ENCODE data around the gene GALNT18. TPM values are rescaled to one million over a fixed set of nuclear protein-coding genes. Genes with fewer than 3 reads are reported as not detected.

GALNT18 gene
- total RNA-seq, 1 donor, result 4.7 TPM

DNA sequence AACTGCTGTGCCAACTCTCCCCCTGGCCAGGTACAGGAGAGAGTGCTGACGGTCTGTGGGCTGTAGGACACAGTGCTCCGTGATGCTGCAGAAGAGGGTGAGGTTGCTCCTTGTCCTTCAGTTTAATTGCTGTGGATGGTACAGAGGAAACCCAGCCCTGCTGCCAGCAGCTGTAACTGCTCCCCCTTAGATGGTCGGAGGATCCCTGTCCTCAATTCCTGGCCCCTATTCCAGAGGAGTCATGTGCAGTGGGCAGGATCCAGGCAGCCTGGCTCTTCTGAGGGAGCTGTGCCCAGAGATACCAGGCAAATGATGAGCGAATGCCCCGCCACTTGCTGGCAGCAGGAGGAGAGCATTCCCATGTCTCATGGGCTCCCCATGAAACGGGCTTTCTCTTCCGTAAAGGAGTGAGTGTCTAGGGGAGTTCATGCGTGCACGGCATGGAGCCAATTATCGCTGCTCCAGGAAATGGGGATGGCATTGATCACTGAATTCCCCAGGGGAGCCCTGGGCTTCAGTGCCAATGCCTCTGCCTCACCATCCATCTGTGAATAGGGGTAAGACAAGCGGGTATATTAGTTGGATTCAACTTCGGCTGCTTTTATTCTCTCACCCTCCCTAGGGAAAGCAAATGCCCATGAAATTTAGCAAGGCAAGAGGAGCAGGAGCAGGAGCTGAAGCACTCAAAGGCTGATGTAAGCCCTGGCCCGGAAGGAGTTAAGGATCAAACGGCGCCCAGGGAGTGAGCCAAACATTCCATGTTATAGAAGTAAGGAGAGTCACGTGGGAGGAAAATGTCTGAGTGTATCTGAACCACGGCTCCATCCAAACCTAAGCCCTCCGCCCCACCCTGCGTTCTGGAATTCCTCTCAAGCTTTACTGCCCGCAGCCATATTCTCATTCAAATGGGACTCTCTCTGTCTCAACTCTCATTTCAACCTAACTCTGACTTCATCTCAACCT is 217.8 kb downstream of the GALNT18 start:
- H2AFZ ChIP-seq (ENCODE audit: low read length), result no peak overlapping the region
- H3K27ac ChIP-seq (ENCODE audit: low read depth, low read length), result no peak overlapping the region
- H3K4me1 ChIP-seq (ENCODE audit: insufficient read depth, low read length), result no peaks in the 10 kb centered on the region
- no peak overlapping the region for H3K4me2 ChIP-seq (ENCODE audit: insufficient read depth, low read length)
- no peak overlapping the region for H3K4me3 ChIP-seq (ENCODE audit: insufficient read depth, low read length)
- H3K79me2 ChIP-seq (ENCODE audit: insufficient read depth, low read length), result no peaks in the 10 kb centered on the region
- peaks cover 37% of the 10 kb centered on the region for H3K27me3 ChIP-seq (ENCODE audit: insufficient read depth, low read length)
- DNase-seq (ENCODE audit: insufficient read length, low spot score, missing footprints), result no peak
- H3K36me3 ChIP-seq (ENCODE audit: insufficient read depth, low read length), result no peaks in the 10 kb centered on the region
- H3K9me3 ChIP-seq (ENCODE audit: low read depth, low read length), result no peaks in the 10 kb centered on the region
- TF ChIP-seq, protein P1, sequence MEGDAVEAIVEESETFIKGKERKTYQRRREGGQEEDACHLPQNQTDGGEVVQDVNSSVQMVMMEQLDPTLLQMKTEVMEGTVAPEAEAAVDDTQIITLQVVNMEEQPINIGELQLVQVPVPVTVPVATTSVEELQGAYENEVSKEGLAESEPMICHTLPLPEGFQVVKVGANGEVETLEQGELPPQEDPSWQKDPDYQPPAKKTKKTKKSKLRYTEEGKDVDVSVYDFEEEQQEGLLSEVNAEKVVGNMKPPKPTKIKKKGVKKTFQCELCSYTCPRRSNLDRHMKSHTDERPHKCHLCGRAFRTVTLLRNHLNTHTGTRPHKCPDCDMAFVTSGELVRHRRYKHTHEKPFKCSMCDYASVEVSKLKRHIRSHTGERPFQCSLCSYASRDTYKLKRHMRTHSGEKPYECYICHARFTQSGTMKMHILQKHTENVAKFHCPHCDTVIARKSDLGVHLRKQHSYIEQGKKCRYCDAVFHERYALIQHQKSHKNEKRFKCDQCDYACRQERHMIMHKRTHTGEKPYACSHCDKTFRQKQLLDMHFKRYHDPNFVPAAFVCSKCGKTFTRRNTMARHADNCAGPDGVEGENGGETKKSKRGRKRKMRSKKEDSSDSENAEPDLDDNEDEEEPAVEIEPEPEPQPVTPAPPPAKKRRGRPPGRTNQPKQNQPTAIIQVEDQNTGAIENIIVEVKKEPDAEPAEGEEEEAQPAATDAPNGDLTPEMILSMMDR (IDR thresholded peaks at IDR 0.05; ENCODE audit: extremely low read depth, low read depth, low read length), result no peak
- no peaks in the 10 kb centered on the region for H4K20me1 ChIP-seq (ENCODE audit: insufficient read depth, low read length)

DNA sequence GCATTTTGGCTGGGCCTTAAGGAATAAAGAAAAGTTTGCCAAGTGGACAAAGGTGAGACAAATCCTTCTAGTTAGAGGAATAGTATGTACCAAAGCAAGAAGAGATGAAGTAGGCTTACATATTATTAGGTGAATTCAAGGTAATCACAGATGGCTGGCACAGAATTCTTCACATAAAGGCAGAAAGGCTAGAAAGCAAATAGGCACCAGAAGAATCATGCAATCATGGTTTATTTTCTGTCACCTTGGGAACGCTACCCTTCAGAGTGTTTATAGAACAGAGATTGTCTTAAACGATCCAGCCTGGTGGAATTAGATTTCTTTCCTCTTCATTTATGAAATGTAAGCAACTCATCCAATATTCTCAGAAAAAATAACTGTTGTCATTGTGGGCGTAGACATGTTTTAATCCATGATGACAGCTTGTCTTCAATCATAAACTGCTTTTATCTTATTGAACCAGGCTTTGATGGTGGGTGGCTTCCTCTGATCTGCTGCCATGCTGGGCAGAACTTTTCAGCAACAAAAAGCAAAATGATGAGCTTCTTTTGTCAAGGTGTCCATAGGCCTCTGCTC is 219.8 kb downstream of the GALNT18 start:
- Histone ChIP-seq H3K4me2 (ENCODE audit: insufficient read depth, low read length) (no peak overlapping the region), H3K9me3 (ENCODE audit: low read depth, low read length) (no peaks in the 10 kb centered on the region), H4K20me1 (ENCODE audit: insufficient read depth, low read length) (no peaks in the 10 kb centered on the region), H3K4me3 (ENCODE audit: insufficient read depth, low read length) (no peak overlapping the region), H3K36me3 (ENCODE audit: insufficient read depth, low read length) (no peaks in the 10 kb centered on the region), H2AFZ (ENCODE audit: low read length) (no peak overlapping the region), H3K27ac (ENCODE audit: low read depth, low read length) (no peak overlapping the region), H3K27me3 (ENCODE audit: insufficient read depth, low read length) (peaks cover 39% of the 10 kb centered on the region), H3K79me2 (ENCODE audit: insufficient read depth, low read length) (no peaks in the 10 kb centered on the region), H3K4me1 (ENCODE audit: insufficient read depth, low read length) (peaks cover under 1% of the 10 kb centered on the region)
- no peak for DNase-seq (ENCODE audit: insufficient read length, low spot score, missing footprints)
- TF ChIP-seq, protein P1 (IDR thresholded peaks at IDR 0.05; ENCODE audit: extremely low read depth, low read depth, low read length), result no peak

DNA sequence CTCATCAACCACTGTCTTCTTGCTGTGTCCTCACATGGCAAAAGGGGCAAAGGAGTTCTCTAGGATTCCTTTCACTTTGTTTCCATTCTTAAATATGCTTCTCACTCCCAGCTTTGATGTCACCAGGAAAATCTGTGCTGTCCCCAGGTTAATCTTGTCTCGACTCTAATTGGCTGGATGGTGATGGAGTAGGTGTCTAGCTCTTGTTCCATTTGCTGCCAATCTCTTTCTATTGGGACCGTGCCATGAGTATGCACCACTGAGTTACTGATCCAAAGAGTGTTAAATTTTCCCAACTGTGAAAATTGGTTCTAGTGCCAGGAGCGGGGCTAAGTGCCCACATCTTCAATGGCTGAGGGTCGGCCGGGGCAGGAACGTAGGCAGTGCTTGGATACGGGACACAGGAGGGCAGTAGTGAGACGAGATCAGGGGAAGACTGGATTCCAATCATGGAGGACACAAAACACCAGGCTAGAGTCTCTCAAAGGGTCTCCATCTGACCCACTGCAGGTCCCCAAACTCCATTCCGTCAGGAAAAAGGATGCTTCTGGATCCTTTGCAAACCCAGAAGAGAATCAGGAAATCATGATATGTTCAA is 221.1 kb downstream of the GALNT18 start:
- TF ChIP-seq, protein P1 (IDR thresholded peaks at IDR 0.05; ENCODE audit: extremely low read depth, low read depth, low read length), result peak; percentile 45
- Histone ChIP-seq H3K4me2 (ENCODE audit: insufficient read depth, low read length) (no peak overlapping the region), H3K4me3 (ENCODE audit: insufficient read depth, low read length) (no peak overlapping the region), H3K27ac (ENCODE audit: low read depth, low read length) (no peak overlapping the region), H4K20me1 (ENCODE audit: insufficient read depth, low read length) (no peaks in the 10 kb centered on the region), H3K79me2 (ENCODE audit: insufficient read depth, low read length) (no peaks in the 10 kb centered on the region), H2AFZ (ENCODE audit: low read length) (no peak overlapping the region), H3K36me3 (ENCODE audit: insufficient read depth, low read length) (no peaks in the 10 kb centered on the region), H3K4me1 (ENCODE audit: insufficient read depth, low read length) (peaks cover 13% of the 10 kb centered on the region), H3K9me3 (ENCODE audit: low read depth, low read length) (no peaks in the 10 kb centered on the region), H3K27me3 (ENCODE audit: insufficient read depth, low read length) (peaks cover 33% of the 10 kb centered on the region)
- DNase-seq (ENCODE audit: insufficient read length, low spot score, missing footprints), result no peak

DNA sequence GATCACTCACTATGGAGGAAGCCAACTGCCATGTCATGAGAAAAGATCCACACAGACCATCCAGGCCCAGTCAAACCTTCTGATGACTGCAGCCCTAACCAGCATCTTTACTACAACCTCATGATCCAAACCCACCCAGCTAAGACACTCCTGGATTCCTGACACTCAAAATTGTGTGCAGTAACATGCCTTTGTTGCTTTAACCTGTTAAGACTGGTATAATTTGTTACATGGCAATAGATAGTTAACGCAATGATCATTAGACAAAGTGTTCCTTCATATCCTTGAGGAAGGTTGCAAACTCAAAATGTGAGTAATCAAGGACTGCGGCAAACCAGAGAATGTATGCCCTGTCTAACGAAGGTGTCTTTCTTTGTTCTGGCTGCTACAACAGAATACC is 221.7 kb downstream of the GALNT18 start:
- H2AFZ ChIP-seq (ENCODE audit: low read length), result no peak overlapping the region
- H3K4me3 ChIP-seq (ENCODE audit: insufficient read depth, low read length), result no peak overlapping the region
- H3K4me2 ChIP-seq (ENCODE audit: insufficient read depth, low read length), result no peak overlapping the region
- no peaks in the 10 kb centered on the region for H3K9me3 ChIP-seq (ENCODE audit: low read depth, low read length)
- H3K4me1 ChIP-seq (ENCODE audit: insufficient read depth, low read length), result peaks cover 15% of the 10 kb centered on the region
- H3K27ac ChIP-seq (ENCODE audit: low read depth, low read length), result no peak overlapping the region
- no peak for DNase-seq (ENCODE audit: insufficient read length, low spot score, missing footprints)
- TF ChIP-seq, protein P1 (IDR thresholded peaks at IDR 0.05; ENCODE audit: extremely low read depth, low read depth, low read length), result no peak
- peaks cover 27% of the 10 kb centered on the region for H3K27me3 ChIP-seq (ENCODE audit: insufficient read depth, low read length)
- H3K79me2 ChIP-seq (ENCODE audit: insufficient read depth, low read length), result no peaks in the 10 kb centered on the region
- H3K36me3 ChIP-seq (ENCODE audit: insufficient read depth, low read length), result no peaks in the 10 kb centered on the region
- no peaks in the 10 kb centered on the region for H4K20me1 ChIP-seq (ENCODE audit: insufficient read depth, low read length)

All from osteoblast (primary cell).